ENCODE results near the gene CMTM5. TPM values are rescaled to one million over a fixed set of nuclear protein-coding genes. Genes with fewer than 3 reads are reported as not detected.

The CMTM5 gene
- total RNA-seq, 5 donors from 2014 or later (not counting 1 experiment from before 2014, with no cell fraction given) = not detected

DNA sequence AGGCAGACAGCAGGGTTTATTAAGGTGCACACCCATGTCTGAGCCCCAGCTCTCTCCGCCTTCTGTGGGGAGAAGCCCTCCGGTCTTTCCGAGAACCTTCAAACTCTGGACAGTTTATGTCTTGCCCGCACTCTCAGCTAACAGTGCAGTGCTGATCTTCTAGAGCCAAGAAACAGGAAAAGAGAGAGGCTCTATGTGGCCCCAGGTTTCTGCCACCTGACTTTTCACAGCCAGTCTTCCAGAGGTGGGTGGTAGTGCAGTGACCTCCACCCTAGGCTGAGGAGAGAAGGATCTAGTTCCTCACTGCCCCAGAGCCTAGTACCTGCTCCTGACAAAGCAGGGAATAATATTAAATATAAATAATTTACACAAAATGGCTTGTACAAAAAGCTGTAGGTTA, 20.2 kb upstream of the CMTM5 start:
- no peaks in the 10 kb centered on the region for H3K9me3 ChIP-seq
- H3K27me3 Mint-ChIP-seq = peaks cover 11 to 40% of the 10 kb centered on the region in 2 donors
- POLR2A ChIA-PET = no interaction called here
- H3K4me1 Mint-ChIP-seq = peaks cover 5 to 15% (median 8%) of the 10 kb centered on the region in 3 donors
- ATAC-seq (replicated peaks in 1 of 4) (no peak), DNase-seq (no peak)
- WGBS (ENCODE audit: insufficient coverage) = 100% methylated on average over 1 of the region's 4 CpGs
- peaks cover 0 to 9% of the 10 kb centered on the region in 2 experiments for H3K4me1 ChIP-seq (ENCODE audit: control insufficient read depth in 1 of 2, extremely low read depth in 1 of 2, insufficient read depth in 2 of 2, low read length in 2 of 2)
- no peak overlapping the region for H3K27ac ChIP-seq (ENCODE audit: low read length)
- no peak overlapping the region for H3K4me3 ChIP-seq (ENCODE audit: control insufficient read depth in 1 of 2, extremely low read depth in 1 of 2, low read length in 1 of 2)
- no peaks in the 10 kb centered on the region for H3K9me3 Mint-ChIP-seq
- no peaks in the 10 kb centered on the region for H3K36me3 ChIP-seq (ENCODE audit: control insufficient read depth in 2 of 2, extremely low read depth in 1 of 2, insufficient read depth in 1 of 2, low read length in 1 of 2)
- no peak overlapping the region for H3K4me3 Mint-ChIP-seq
- no peak overlapping the region for H3K27ac Mint-ChIP-seq
- H3K27me3 ChIP-seq (replicated peaks in 1 of 2; ENCODE audit: control insufficient read depth in 2 of 2, extremely low read depth in 1 of 2, insufficient read depth in 2 of 2, low read length in 1 of 2) = peaks cover 0 to 51% of the 10 kb centered on the region in 2 experiments
- no peaks in the 10 kb centered on the region for H3K36me3 Mint-ChIP-seq
- CTCF ChIA-PET = no interaction called here

DNA sequence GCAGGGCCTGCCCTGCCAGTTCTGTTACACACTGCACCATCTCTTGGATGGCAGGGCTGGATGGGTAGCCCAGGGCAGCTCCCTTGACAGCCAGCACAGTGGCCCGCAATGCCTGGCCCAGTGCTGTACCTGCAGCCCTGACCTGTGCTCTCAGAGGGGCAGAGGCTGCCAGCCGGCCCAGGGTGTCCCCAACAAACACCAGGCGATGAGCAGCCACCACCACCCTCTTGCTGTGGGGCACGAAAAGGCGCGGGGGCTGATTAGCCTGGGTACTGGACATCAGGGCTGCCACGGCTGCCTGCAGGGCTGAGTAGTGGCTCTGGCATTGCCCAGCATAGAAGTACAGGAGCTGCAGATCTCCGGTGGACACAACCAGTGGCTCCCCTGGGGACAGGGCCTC, 19.6 kb upstream of the CMTM5 start:
- DNase-seq (no peak), ATAC-seq (replicated peaks in 1 of 4) (no peak)
- Histone ChIP-seq H3K27ac (ENCODE audit: low read length) (no peak overlapping the region), H3K27me3 (replicated peaks in 1 of 2; ENCODE audit: control insufficient read depth in 2 of 2, extremely low read depth in 1 of 2, insufficient read depth in 2 of 2, low read length in 1 of 2) (peaks cover 0 to 46% of the 10 kb centered on the region in 2 experiments), H3K4me3 (ENCODE audit: control insufficient read depth in 1 of 2, extremely low read depth in 1 of 2, low read length in 1 of 2) (no peak overlapping the region), H3K4me1 (ENCODE audit: control insufficient read depth in 1 of 2, extremely low read depth in 1 of 2, insufficient read depth in 2 of 2, low read length in 2 of 2) (peaks cover 0 to 3% of the 10 kb centered on the region in 2 experiments), H3K36me3 (ENCODE audit: control insufficient read depth in 2 of 2, extremely low read depth in 1 of 2, insufficient read depth in 1 of 2, low read length in 1 of 2) (no peaks in the 10 kb centered on the region), H3K9me3 (no peaks in the 10 kb centered on the region)
- Mint-ChIP-seq H3K9me3 (no peaks in the 10 kb centered on the region), H3K36me3 (no peaks in the 10 kb centered on the region), H3K27me3 (peaks cover 11 to 40% of the 10 kb centered on the region in 2 donors), H3K4me1 (peaks cover 5 to 15% (median 8%) of the 10 kb centered on the region in 3 donors), H3K4me3 (no peak overlapping the region), H3K27ac (no peak overlapping the region)
- WGBS (ENCODE audit: insufficient coverage) = 83% methylated on average over 8 of the region's 8 CpGs
- ChIA-PET CTCF (no interaction called here), POLR2A (no interaction called here)

DNA sequence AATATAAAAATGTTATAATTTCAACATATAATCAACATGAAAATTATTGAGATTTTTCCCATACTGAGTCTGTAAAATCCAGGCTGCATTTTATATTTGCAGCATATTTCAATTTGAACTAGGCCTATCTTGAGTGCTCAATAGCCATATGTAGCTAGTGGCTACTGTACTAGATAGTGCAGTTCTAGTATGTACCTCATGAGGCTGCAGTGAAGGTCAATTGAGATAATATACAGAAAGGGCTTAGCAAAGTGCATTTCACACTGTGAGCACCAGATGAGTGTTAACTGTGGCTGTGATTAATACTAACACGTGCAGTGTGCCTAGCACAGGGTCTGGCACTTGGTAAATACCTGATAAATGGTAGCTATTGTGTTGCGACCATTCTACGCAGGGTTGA, 18.8 kb upstream of the CMTM5 start:
- CTCF ChIA-PET = no interaction called here
- Histone ChIP-seq H3K27ac (ENCODE audit: low read length) (no peak overlapping the region), H3K4me3 (ENCODE audit: control insufficient read depth in 1 of 2, extremely low read depth in 1 of 2, low read length in 1 of 2) (no peak overlapping the region), H3K9me3 (no peaks in the 10 kb centered on the region), H3K4me1 (ENCODE audit: control insufficient read depth in 1 of 2, extremely low read depth in 1 of 2, insufficient read depth in 2 of 2, low read length in 2 of 2) (no peaks in the 10 kb centered on the region), H3K27me3 (replicated peaks in 1 of 2; ENCODE audit: control insufficient read depth in 2 of 2, extremely low read depth in 1 of 2, insufficient read depth in 2 of 2, low read length in 1 of 2) (peaks cover 0 to 42% of the 10 kb centered on the region in 2 experiments), H3K36me3 (ENCODE audit: control insufficient read depth in 2 of 2, extremely low read depth in 1 of 2, insufficient read depth in 1 of 2, low read length in 1 of 2) (no peaks in the 10 kb centered on the region)
- POLR2A ChIA-PET = no interaction called here
- no peak overlapping the region for H3K4me3 Mint-ChIP-seq
- H3K27me3 Mint-ChIP-seq = peaks cover 11 to 39% of the 10 kb centered on the region in 2 donors
- ATAC-seq (replicated peaks in 1 of 4) = no peak
- 82% methylated on average over 3 of the region's 3 CpGs for WGBS (ENCODE audit: insufficient coverage)
- no peak overlapping the region for H3K27ac Mint-ChIP-seq
- no peaks in the 10 kb centered on the region for H3K36me3 Mint-ChIP-seq
- H3K4me1 Mint-ChIP-seq = peaks cover 1 to 10% (median 5%) of the 10 kb centered on the region in 3 donors
- no peaks in the 10 kb centered on the region for H3K9me3 Mint-ChIP-seq
- no peak for DNase-seq

DNA sequence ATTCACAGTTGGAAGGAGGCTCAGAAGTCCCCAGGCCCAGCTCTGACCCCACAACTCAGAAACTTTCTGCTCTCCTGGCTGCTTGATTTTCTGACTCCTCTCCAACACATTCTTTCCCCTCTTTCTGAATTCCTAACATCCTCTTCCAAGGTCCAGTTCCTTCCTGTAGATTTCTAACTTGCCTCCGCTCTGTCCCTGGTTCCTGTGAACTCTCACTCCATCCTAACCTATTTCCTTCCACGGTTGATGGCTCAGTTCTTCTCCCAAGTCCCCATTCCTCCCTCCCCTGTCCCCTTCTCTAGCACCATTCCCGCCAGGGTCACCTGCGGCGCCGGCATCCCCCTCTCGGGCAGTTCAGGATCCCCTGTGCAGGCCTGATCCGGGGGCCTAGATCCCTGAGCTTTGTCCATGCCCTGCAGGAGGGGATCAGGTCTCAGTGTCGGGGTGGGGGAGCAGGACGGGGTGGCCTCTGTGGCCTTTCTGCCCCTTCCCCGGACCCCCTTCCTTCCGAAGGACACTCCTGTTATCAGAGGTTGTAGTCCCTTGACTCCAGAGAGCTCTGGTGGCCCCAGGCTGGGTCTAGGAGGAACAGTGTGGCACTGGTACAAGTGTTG, 18.2 kb upstream of the CMTM5 start:
- no peak for ATAC-seq (replicated peaks in 1 of 4)
- H3K27ac Mint-ChIP-seq = no peak overlapping the region
- H3K27ac ChIP-seq (ENCODE audit: low read length) = no peak overlapping the region
- H3K9me3 ChIP-seq = no peaks in the 10 kb centered on the region
- no peak overlapping the region for H3K4me3 ChIP-seq (ENCODE audit: control insufficient read depth in 1 of 2, extremely low read depth in 1 of 2, low read length in 1 of 2)
- no peak for DNase-seq
- H3K27me3 ChIP-seq (replicated peaks in 1 of 2; ENCODE audit: control insufficient read depth in 2 of 2, extremely low read depth in 1 of 2, insufficient read depth in 2 of 2, low read length in 1 of 2) = peaks cover 0 to 45% of the 10 kb centered on the region in 2 experiments
- CTCF ChIA-PET = no interaction called here
- no peak overlapping the region for H3K4me3 Mint-ChIP-seq
- H3K9me3 Mint-ChIP-seq = no peaks in the 10 kb centered on the region
- H3K27me3 Mint-ChIP-seq = peaks cover 8 to 39% of the 10 kb centered on the region in 2 donors
- H3K4me1 ChIP-seq (ENCODE audit: control insufficient read depth in 1 of 2, extremely low read depth in 1 of 2, insufficient read depth in 2 of 2, low read length in 2 of 2) = no peaks in the 10 kb centered on the region
- POLR2A ChIA-PET = no interaction called here
- H3K36me3 ChIP-seq (ENCODE audit: control insufficient read depth in 2 of 2, extremely low read depth in 1 of 2, insufficient read depth in 1 of 2, low read length in 1 of 2) = no peaks in the 10 kb centered on the region
- no peaks in the 10 kb centered on the region for H3K36me3 Mint-ChIP-seq
- WGBS (ENCODE audit: insufficient coverage) = 84% methylated on average over 7 of the region's 12 CpGs
- H3K4me1 Mint-ChIP-seq = peaks cover 0 to 4% (median 0%) of the 10 kb centered on the region in 3 donors

DNA sequence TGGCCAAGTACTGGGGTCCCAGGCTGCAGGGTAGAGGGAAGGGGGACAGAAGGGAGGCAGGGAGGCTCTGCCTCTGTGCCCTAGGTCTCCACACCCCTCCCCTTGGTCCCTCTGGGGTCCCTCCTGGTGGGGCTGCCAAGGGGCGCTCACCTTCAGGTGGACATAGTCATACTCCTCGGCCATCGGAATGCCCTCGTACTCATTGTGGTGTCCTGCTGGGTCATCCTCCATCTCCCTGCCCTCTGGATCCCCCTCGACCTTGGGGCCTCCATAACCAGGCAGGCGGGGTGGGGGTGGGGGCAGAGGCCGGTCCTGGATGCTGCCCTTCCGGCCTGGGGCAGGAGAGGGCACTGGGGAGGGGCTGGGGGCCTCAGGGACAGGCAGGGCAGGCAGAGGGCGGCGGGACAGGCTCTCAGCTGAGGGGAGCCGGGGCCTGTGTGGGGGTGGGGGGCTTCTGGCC, 17.6 kb upstream of the CMTM5 start:
- H3K4me3 Mint-ChIP-seq = no peak overlapping the region
- Histone ChIP-seq H3K4me1 (ENCODE audit: control insufficient read depth in 1 of 2, extremely low read depth in 1 of 2, insufficient read depth in 2 of 2, low read length in 2 of 2) (no peaks in the 10 kb centered on the region), H3K36me3 (ENCODE audit: control insufficient read depth in 2 of 2, extremely low read depth in 1 of 2, insufficient read depth in 1 of 2, low read length in 1 of 2) (no peaks in the 10 kb centered on the region), H3K4me3 (ENCODE audit: control insufficient read depth in 1 of 2, extremely low read depth in 1 of 2, low read length in 1 of 2) (no peak overlapping the region), H3K9me3 (no peaks in the 10 kb centered on the region), H3K27me3 (replicated peaks in 1 of 2; ENCODE audit: control insufficient read depth in 2 of 2, extremely low read depth in 1 of 2, insufficient read depth in 2 of 2, low read length in 1 of 2) (peaks cover 4 to 50% of the 10 kb centered on the region in 2 experiments), H3K27ac (ENCODE audit: low read length) (no peak overlapping the region)
- peaks cover 5 to 37% of the 10 kb centered on the region in 2 donors for H3K27me3 Mint-ChIP-seq
- H3K27ac Mint-ChIP-seq = no peak overlapping the region
- H3K9me3 Mint-ChIP-seq = no peaks in the 10 kb centered on the region
- H3K4me1 Mint-ChIP-seq = no peaks in the 10 kb centered on the region
- no peaks in the 10 kb centered on the region for H3K36me3 Mint-ChIP-seq
- no peak for DNase-seq
- no peak for ATAC-seq (replicated peaks in 1 of 4)
- WGBS (ENCODE audit: insufficient coverage) = 59% methylated on average over 5 of the region's 11 CpGs
- ChIA-PET CTCF (no interaction called here), POLR2A (no interaction called here)

DNA sequence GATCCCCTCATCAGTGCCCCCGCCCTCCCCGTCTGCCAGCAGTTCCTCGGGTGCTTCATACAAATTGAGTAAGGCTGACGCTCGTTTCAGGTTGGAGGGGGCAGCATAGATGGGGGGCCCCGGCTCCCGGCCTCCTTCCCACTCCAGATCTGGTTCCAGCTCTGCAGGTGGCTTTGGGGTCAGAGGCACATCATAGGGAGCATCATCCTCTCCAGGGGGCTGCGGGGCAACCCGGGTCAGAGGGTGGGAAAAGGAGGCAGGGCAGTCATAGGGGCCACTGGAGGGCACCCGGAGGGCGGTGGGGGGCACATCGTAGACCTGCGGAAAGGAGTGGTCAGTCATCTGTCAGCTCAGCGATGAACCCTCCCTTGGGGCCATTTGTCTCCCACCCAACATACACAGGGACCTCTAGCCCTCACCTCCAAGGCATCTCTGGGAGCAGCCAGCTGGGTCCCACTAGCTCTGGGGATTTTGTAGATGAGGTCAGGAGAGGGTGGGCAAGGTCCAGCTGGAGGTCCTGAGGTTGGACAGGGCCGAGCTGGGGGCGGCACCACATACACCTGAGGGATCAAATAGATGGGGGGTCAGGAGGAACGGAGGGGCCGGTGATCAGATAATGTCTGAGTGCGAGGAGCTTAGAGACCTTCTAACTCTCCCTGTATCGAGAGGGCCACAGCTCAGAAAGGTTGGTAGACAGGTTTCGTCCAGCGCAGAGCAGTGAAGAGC, 17.0 kb upstream of the CMTM5 start:
- Mint-ChIP-seq H3K4me1 (peaks cover 0 to 1% (median 0%) of the 10 kb centered on the region in 3 donors), H3K36me3 (no peaks in the 10 kb centered on the region), H3K27me3 (peaks cover 12 to 40% of the 10 kb centered on the region in 2 donors), H3K27ac (no peak overlapping the region), H3K9me3 (no peaks in the 10 kb centered on the region), H3K4me3 (no peak overlapping the region)
- ChIA-PET POLR2A (no interaction called here), CTCF (no interaction called here)
- 81% methylated on average over 13 of the region's 22 CpGs for WGBS (ENCODE audit: insufficient coverage)
- Histone ChIP-seq H3K4me1 (ENCODE audit: control insufficient read depth in 1 of 2, extremely low read depth in 1 of 2, insufficient read depth in 2 of 2, low read length in 2 of 2) (no peaks in the 10 kb centered on the region), H3K9me3 (no peaks in the 10 kb centered on the region), H3K36me3 (ENCODE audit: control insufficient read depth in 2 of 2, extremely low read depth in 1 of 2, insufficient read depth in 1 of 2, low read length in 1 of 2) (no peaks in the 10 kb centered on the region), H3K4me3 (ENCODE audit: control insufficient read depth in 1 of 2, extremely low read depth in 1 of 2, low read length in 1 of 2) (no peak overlapping the region), H3K27ac (ENCODE audit: low read length) (no peak overlapping the region), H3K27me3 (replicated peaks in 1 of 2; ENCODE audit: control insufficient read depth in 2 of 2, extremely low read depth in 1 of 2, insufficient read depth in 2 of 2, low read length in 1 of 2) (peaks cover 6 to 54% of the 10 kb centered on the region in 2 experiments)
- ATAC-seq (replicated peaks in 1 of 4) (no peak), DNase-seq (no peak)
